Calu3 (cell line): ENCODE results near the gene PLCH2. TPM values are rescaled to one million over a fixed set of nuclear protein-coding genes. Genes with fewer than 3 reads are reported as not detected.

Source experiments
- BruUV-seq: library from RNA; stranded (reverse); fragments of 400-500 nt; replicated peaks from 2 replicates; lab custom pipeline; 2021; lab: Mats Ljungman, UMichigan
- CTCF ChIA-PET: fragments of 300-600 bp; sonication (Branson Sonifier 250); formaldehyde crosslinking; loops from one replicate; lab custom pipeline; 2022; ENCODE audit warnings: antibody characterized with exemption; lab: Charles Lee
- DNase-seq: peaks from one replicate; pipeline ENCODE4 v3.0.0; 2022
- H3K27ac Mint-ChIP-seq: one replicate; pipeline ENCODE4 v1.8.0; 2022; ENCODE audit warnings: mixed read lengths; ENCODE audit not compliant: unreplicated experiment
- H3K27me3 Mint-ChIP-seq: one replicate; pipeline ENCODE4 v1.8.0; 2022; ENCODE audit warnings: mixed read lengths; ENCODE audit not compliant: unreplicated experiment
- H3K36me3 Mint-ChIP-seq: one replicate; pipeline ENCODE4 v1.8.0; 2022; ENCODE audit warnings: mild to moderate bottlenecking, moderate library complexity, mixed read lengths; ENCODE audit not compliant: insufficient read depth, unreplicated experiment
- H3K4me1 Mint-ChIP-seq: one replicate; pipeline ENCODE4 v1.8.0; 2022; ENCODE audit warnings: mild to moderate bottlenecking, low read depth, mixed read lengths; ENCODE audit not compliant: unreplicated experiment
- H3K4me3 Mint-ChIP-seq: one replicate; pipeline ENCODE4 v1.8.0; 2022; ENCODE audit warnings: mild to moderate bottlenecking, low read depth, moderate library complexity, mixed read lengths; ENCODE audit not compliant: unreplicated experiment
- H3K9me3 Mint-ChIP-seq: one replicate; pipeline ENCODE4 v1.8.0; 2022; ENCODE audit warnings: low read depth, mixed read lengths; ENCODE audit not compliant: unreplicated experiment
- intact Hi-C: fragments of 100-400 bp; cut with micrococcal nuclease; formaldehyde crosslinking; loops from one replicate; pipeline ENCODE4 v1.10.0; 2022; ENCODE audit not compliant: unreplicated experiment
- total RNA-seq: library from RNA; stranded (reverse); gene quantifications from 2 replicates; pipeline ENCODE4 v1.2.3, GENCODE V29; 2022
- TF ChIP-seq, protein P1 (sequence below): fragments of 200-600 bp; IDR thresholded peaks from one replicate; pipeline ENCODE4 v1.8.0; 2022; ENCODE audit warnings: antibody characterized with exemption; ENCODE audit not compliant: unreplicated experiment

Gene PLCH2
- total RNA-seq, 1 experiment from 2014 or later: 3.1 TPM

DNA sequence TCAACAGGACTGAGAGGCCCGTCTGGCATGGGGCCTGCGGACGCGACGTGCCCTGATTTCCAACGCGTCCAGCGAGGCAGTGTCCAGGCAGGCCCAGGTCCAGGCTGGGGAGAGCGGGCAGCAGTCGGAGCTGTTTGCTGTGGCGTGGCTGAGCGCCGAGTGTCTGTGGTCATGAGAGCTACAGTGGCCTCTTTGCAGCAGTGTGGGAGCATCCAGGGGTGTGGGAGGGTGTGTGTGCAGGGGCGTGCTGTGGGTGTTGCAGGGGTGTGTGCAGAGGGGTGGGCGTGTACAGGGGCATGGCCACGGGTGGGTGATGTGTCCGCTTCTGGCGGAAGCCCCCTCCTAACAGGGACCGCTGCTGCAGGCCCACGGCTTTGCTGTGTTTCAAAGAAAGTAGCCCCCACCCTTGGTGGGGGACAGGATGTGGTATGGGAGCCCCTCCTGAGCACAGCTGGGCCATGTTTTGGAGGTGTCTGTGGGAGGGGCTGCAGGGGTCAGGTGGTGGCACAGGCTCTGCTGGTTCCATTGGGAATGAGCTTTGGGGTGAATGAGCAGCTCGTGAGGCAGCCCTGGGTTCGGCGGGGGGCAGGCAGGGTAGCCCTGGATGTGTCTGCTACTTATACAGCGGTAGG is 17.7 kb downstream of the PLCH2 start:
- intact Hi-C loops: no loop called here
- H3K36me3 Mint-ChIP-seq: no peaks in the 10 kb centered on the region
- H3K4me3 Mint-ChIP-seq: no peak overlapping the region
- peaks cover 2% of the 10 kb centered on the region for H3K9me3 Mint-ChIP-seq
- H3K27ac Mint-ChIP-seq: no peak overlapping the region
- DNase-seq: no peak
- H3K27me3 Mint-ChIP-seq: peaks cover 35% of the 10 kb centered on the region
- CTCF ChIA-PET: interaction anchor here (0.6 kb wide), 1 partner anchor 138 kb away, joined by 3 read pairs; no protein-coding TSS in a partner anchor
- TF ChIP-seq, protein P1, sequence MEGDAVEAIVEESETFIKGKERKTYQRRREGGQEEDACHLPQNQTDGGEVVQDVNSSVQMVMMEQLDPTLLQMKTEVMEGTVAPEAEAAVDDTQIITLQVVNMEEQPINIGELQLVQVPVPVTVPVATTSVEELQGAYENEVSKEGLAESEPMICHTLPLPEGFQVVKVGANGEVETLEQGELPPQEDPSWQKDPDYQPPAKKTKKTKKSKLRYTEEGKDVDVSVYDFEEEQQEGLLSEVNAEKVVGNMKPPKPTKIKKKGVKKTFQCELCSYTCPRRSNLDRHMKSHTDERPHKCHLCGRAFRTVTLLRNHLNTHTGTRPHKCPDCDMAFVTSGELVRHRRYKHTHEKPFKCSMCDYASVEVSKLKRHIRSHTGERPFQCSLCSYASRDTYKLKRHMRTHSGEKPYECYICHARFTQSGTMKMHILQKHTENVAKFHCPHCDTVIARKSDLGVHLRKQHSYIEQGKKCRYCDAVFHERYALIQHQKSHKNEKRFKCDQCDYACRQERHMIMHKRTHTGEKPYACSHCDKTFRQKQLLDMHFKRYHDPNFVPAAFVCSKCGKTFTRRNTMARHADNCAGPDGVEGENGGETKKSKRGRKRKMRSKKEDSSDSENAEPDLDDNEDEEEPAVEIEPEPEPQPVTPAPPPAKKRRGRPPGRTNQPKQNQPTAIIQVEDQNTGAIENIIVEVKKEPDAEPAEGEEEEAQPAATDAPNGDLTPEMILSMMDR: no peak
- no TSS peak for BruUV-seq
- H3K4me1 Mint-ChIP-seq: no peaks in the 10 kb centered on the region

DNA sequence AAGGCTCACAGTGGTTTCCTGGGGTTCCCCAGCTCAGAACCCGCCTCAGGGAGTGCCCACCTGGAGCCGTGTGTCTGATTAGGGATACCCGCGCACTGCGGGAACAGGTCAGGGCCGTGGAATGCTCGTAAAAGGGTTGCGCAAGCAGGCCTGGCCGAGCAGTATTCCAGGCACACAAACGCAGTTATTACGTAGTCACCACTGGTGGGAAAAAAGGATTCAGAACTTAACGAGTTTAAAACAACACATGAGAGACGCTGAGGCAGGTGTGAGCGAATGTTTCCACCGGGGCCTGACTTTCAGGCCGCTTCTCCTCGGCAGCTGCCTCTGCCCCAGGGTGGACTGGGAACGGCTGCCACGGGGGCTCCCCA is 18.2 kb downstream of the PLCH2 start:
- TF ChIP-seq, protein P1: no peak
- intact Hi-C loops: no loop called here
- no peak for DNase-seq
- no TSS peak for BruUV-seq
- Mint-ChIP-seq H3K27me3 (peaks cover 35% of the 10 kb centered on the region), H3K27ac (no peak overlapping the region), H3K4me1 (no peaks in the 10 kb centered on the region), H3K36me3 (no peaks in the 10 kb centered on the region), H3K4me3 (no peak overlapping the region), H3K9me3 (no peaks in the 10 kb centered on the region)
- CTCF ChIA-PET: interaction anchor here (0.6 kb wide), 1 partner anchor 137 kb away, joined by 3 read pairs; no protein-coding TSS in a partner anchor

DNA sequence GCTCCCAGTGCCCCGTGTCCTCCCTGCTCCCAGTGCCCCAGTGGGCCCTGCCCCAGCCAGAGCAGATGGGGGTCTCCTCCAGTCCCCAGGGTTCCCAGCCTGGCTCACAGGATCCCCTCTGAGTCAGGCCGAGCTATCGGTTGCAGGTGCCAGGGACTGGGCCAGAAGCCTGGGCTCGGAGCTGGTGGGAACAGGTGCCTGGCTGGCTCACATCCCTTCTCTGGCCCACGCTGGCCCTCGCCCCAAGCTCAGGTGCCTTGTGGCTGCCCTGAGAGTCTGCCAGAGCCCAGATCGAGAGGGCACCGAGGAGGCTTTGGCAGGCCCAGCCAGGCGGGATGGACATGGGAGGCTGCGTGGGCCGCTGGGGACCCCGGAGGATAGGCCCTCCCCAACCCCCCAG is 18.9 kb downstream of the PLCH2 start:
- H3K27ac Mint-ChIP-seq: no peak overlapping the region
- H3K4me1 Mint-ChIP-seq: peaks cover 2% of the 10 kb centered on the region
- H3K9me3 Mint-ChIP-seq: no peaks in the 10 kb centered on the region
- no peak for DNase-seq
- no TSS peak for BruUV-seq
- no peak overlapping the region for H3K4me3 Mint-ChIP-seq
- H3K27me3 Mint-ChIP-seq: peaks cover 35% of the 10 kb centered on the region
- no peaks in the 10 kb centered on the region for H3K36me3 Mint-ChIP-seq
- TF ChIP-seq, protein P1: no peak
- CTCF ChIA-PET: no interaction called here
- intact Hi-C loops: no loop called here

DNA sequence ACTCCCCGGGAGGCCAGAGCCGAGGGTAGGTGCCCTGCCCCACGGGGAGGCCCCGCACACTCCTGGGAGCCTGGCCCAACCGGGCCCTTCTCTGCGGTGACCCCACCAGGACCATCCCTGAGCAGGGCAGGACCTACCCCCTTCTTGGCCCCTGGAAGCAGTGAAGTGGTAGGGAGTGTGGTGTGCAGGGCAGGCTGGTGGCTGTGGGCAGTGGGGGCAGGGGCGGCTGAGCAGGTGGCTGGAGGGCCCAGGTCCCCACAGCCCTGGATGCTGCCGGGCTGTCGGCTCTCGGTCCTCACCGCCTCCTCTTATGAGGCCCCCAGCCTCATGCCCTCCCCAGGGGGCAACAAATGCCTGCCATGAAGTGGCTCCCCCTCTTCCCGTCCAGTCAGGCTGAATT is 19.5 kb downstream of the PLCH2 start:
- BruUV-seq: no TSS peak

More for the DNA sequence above, 19.5 kb downstream of the PLCH2 start:
- intact Hi-C loops: no loop called here
- no peak for DNase-seq
- no peaks in the 10 kb centered on the region for H3K9me3 Mint-ChIP-seq
- H3K27ac Mint-ChIP-seq: no peak overlapping the region
- CTCF ChIA-PET: no interaction called here
- TF ChIP-seq, protein P1: no peak
- no peaks in the 10 kb centered on the region for H3K36me3 Mint-ChIP-seq
- H3K27me3 Mint-ChIP-seq: peaks cover 35% of the 10 kb centered on the region
- peaks cover 7% of the 10 kb centered on the region for H3K4me1 Mint-ChIP-seq
- no peak overlapping the region for H3K4me3 Mint-ChIP-seq
